ENCODE data around the gene INTS1. TPM values are rescaled to one million over a fixed set of nuclear protein-coding genes. Genes with fewer than 3 reads are reported as not detected.

Gene INTS1
- total RNA-seq, 4 donors from 2014 or later, result 45.7 to 96.5 (median 75.8) TPM

DNA sequence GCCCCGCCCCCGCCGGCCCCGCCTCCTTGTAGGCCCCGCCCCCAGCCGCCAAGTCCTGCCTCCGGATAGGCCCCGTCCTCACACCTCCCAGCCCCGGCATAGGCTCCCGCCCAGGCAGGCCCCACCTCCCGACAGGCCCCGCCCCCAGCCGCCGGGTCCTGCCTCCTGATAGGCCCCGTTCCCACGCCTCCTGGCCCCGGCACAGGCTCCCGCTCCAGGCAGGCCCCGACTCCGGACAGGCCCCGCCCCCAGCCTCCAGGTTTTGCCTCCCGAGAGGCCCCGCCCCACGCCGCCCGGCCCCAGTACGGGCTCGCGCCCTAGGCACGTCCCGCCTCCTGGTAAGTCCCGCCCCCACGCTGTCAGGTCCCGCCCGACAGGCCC lies 44.7 kb downstream of the INTS1 start:
- WGBS, result 0% methylated on average over 3 of the region's 35 CpGs
- no peaks in the 10 kb centered on the region for H3K9me3 ChIP-seq
- TF ChIP-seq EP300 (IDR thresholded peaks at IDR 0.05) (no peak), POLR2AphosphoS5 (IDR thresholded peaks at IDR 0.05) (no peak), POLR2A (IDR thresholded peaks at IDR 0.05) (no peak)
- TF ChIP-seq, protein P1, sequence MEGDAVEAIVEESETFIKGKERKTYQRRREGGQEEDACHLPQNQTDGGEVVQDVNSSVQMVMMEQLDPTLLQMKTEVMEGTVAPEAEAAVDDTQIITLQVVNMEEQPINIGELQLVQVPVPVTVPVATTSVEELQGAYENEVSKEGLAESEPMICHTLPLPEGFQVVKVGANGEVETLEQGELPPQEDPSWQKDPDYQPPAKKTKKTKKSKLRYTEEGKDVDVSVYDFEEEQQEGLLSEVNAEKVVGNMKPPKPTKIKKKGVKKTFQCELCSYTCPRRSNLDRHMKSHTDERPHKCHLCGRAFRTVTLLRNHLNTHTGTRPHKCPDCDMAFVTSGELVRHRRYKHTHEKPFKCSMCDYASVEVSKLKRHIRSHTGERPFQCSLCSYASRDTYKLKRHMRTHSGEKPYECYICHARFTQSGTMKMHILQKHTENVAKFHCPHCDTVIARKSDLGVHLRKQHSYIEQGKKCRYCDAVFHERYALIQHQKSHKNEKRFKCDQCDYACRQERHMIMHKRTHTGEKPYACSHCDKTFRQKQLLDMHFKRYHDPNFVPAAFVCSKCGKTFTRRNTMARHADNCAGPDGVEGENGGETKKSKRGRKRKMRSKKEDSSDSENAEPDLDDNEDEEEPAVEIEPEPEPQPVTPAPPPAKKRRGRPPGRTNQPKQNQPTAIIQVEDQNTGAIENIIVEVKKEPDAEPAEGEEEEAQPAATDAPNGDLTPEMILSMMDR (IDR thresholded peaks at IDR 0.05), result no peak
- peaks cover 89% of the 10 kb centered on the region for H3K4me1 ChIP-seq
- no peaks in the 10 kb centered on the region for H3K36me3 ChIP-seq
- peak overlapping the region; percentile 91 for H3K4me3 ChIP-seq
- H3K27ac ChIP-seq, result peak overlapping the region; percentile 91
- no peaks in the 10 kb centered on the region for H3K27me3 ChIP-seq
- peak; percentile 100 for DNase-seq (ENCODE audit: low spot score in 2 of 2)

DNA sequence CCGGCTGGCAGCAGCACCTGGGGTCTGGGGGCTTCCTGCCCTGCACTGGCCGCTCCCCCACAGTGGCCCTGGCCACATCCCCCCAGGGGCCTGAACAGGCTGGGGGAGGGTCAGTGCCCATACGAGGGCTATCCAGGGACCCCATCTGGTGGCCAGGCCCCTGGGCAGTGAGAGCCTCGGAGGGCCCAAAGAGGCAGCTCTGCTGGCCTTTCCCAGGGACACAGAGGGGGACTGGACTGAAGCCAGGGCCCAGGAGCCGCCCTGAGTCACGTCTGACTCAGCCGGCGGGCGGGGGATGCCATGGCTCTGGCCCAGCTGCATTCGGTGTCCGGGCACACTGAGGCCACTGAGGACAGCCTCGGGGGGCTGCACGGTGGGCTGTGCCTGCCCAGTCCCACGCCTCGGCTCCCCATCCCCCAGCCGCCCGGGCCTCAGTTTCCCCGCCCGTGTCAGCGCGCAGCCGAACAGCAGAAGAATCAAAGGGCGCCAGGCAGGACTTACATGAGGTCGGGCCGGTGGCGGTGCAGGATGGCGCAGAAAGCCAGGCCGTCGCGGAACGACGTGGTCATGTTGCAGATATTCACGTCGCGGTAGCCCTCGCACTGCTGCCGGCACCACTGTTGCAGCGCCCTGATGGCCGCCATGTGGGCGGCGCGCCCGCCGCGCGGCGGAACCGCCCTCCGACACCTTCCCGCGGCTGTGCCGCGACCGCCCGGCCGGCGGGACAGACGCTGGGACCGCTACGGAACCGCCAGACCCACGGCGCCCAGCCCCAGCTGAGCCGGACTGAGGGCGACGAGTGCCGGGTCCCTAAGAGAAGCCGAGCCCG lies 45.3 kb downstream of the INTS1 start, which contains the start of gene MICALL2:
MICALL2 (minus strand) TSS at position 788 of the 829 bp plus-strand sequence; CDS start at position 644, 144 bp downstream.
- Histone ChIP-seq H3K27ac (peak within 1 kb of the TSS; percentile 91), H3K4me3 (peak within 1 kb of the TSS; percentile 91), H3K36me3 (no peaks in the 10 kb centered on the region), H3K4me1 (peaks cover 87% of the 10 kb centered on the region), H3K27me3 (no peaks in the 10 kb centered on the region), H3K9me3 (no peaks in the 10 kb centered on the region)
- 1% methylated on average over 44 of the region's 69 CpGs for WGBS
- peak in 1 of 2 donors; percentile 93 for DNase-seq (ENCODE audit: low spot score in 2 of 2)
- TF ChIP-seq EP300 (IDR thresholded peaks at IDR 0.05), result no peak
- TF ChIP-seq POLR2A (IDR thresholded peaks at IDR 0.05), result peak; percentile 83 to 86

DNA sequence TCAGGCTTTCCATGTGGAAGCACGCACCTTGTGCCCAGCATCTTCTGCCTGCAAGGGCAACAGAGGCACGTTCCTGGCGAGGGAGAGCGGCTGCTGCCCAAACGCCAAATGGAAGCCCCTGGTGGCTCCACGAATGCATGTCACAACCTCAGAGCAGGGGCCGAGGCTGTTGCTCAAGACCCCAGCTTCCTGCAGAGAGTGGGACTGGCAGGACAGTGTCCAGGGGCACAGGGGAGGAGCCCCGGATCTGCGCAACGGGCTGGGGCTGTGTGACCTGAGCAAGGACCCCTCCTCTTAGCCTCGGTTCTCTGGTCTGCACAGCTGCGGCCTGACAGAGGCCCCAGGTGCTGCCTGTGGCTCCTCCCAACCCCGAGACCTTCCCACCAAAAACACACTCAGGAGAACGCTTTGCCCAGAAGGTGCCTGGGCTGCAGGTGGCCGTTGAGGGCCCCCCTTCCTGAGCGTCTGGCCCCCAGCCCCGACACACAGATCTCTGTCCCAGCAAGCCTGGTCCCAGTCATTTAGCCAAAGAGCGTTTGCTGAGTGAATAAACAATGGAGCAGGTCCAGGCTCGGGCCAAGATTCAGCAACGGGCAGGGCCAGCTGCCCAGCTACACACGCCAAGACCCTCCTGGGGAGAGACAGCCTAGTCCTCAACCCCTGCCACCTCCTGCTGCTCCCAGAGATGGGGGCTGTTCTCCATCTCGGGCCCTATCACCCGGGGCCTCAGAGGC lies 46.1 kb downstream of the INTS1 start:
- 52% methylated on average over 9 of the region's 23 CpGs for WGBS
- TF ChIP-seq POLR2AphosphoS5 (IDR thresholded peaks at IDR 0.05), result no peak
- TF ChIP-seq POLR2A (IDR thresholded peaks at IDR 0.05), result no peak
- TF ChIP-seq, protein P1 (IDR thresholded peaks at IDR 0.05), result no peak
- TF ChIP-seq EP300 (IDR thresholded peaks at IDR 0.05), result no peak
- Histone ChIP-seq H3K27ac (peak overlapping the region; percentile 91), H3K27me3 (no peaks in the 10 kb centered on the region), H3K4me3 (peak overlapping the region; percentile 91), H3K4me1 (peaks cover 85% of the 10 kb centered on the region), H3K9me3 (no peaks in the 10 kb centered on the region), H3K36me3 (no peaks in the 10 kb centered on the region)
- no peak for DNase-seq (ENCODE audit: low spot score in 2 of 2)

DNA sequence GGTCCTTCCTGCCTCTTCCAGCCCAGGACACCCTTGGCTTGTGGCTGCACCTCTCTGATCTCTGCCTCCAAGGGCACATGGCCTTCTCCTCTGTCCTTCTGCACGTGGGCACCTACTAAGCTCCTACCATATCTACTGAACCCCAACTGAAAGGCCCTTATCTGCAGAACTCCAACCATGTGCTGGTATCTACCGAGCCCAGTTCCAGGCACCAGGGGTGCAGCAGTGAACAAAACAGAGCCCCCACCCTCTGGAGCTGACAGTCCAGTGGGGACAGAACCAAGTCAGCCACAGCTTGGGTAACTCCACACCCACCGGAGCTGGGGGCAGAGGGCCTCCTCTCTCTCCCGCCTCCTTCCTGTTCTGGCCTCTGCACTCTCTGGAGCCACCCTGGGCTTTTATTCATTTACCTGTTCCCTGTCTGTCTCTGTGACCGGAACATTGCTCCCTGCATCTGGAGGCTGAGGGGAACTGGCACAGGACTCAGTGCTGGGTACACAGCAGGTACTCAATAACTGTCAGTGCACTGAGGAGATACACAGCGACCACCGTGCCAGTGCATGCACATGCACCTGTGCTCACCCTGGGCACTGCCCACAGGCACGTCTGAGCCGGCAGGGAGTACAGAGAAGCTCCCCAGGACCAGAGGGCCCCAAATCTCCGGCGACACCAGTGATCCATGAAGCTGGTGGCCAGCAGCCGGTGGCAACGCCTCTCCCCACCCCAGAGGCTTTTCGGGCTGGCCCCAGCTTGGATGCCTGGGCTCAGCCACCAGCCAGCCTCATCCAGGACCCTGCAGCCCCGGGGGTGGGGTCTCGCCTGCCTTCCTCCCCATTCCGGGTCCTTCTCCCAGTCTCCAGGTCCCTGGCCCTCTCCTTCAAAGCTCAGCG lies 46.9 kb downstream of the INTS1 start:
- no peaks in the 10 kb centered on the region for H3K9me3 ChIP-seq
- H3K36me3 ChIP-seq, result no peaks in the 10 kb centered on the region
- no peak for DNase-seq (ENCODE audit: low spot score in 2 of 2)
- WGBS, result 55% methylated on average over 9 of the region's 18 CpGs
- no peak overlapping the region for H3K27ac ChIP-seq
- no peak for TF ChIP-seq POLR2A (IDR thresholded peaks at IDR 0.05)
- TF ChIP-seq, protein P1 (IDR thresholded peaks at IDR 0.05), result no peak
- no peak for TF ChIP-seq POLR2AphosphoS5 (IDR thresholded peaks at IDR 0.05)
- TF ChIP-seq EP300 (IDR thresholded peaks at IDR 0.05), result no peak
- H3K27me3 ChIP-seq, result no peaks in the 10 kb centered on the region
- H3K4me1 ChIP-seq, result peaks cover 85% of the 10 kb centered on the region
- peak overlapping the region; percentile 91 for H3K4me3 ChIP-seq

DNA sequence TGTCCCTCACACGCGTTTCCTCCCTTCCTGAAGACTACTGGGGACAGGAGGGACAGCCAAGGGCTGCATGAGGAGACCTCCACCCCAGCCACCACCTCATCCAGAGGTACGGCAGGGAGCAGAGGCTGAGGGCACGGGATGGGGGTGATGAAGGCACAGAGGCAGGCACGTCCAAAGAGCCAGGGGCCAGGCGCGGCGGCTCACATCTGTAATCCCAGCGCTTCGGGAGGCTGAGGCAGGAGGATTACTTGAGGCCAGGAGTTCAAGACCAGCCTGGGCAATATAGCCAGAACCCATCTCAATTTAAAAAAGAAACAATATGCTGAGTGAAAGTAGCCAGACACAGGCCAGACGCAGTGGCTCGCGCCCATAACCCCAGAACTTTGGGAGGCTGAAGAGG lies 48.2 kb downstream of the INTS1 start:
- TF ChIP-seq POLR2AphosphoS5 (IDR thresholded peaks at IDR 0.05) (no peak), POLR2A (IDR thresholded peaks at IDR 0.05) (no peak), EP300 (IDR thresholded peaks at IDR 0.05) (no peak)
- TF ChIP-seq, protein P1 (IDR thresholded peaks at IDR 0.05), result no peak
- Histone ChIP-seq H3K36me3 (no peaks in the 10 kb centered on the region), H3K4me3 (no peak overlapping the region), H3K27ac (no peak overlapping the region), H3K9me3 (no peaks in the 10 kb centered on the region), H3K4me1 (peaks cover 80% of the 10 kb centered on the region), H3K27me3 (no peaks in the 10 kb centered on the region)
- no peak for DNase-seq (ENCODE audit: low spot score in 2 of 2)
- WGBS, result 76% methylated on average over 11 of the region's 13 CpGs
